GM18909 (cell line): ENCODE measurements around the gene JMY.
"Not testable (repeated sequence)": the region's sequence is repeated elsewhere in the genome, so short reads cannot be mapped to it uniquely, and the experiment has no call there.

ENCODE experiments used
- ATAC-seq: cut with Tn5 transposase; IDR thresholded peaks from one replicate; pipeline ENCODE4 v1.9.1; 2021; ENCODE audit warnings: mild to moderate bottlenecking; ENCODE audit not compliant: unreplicated experiment, poor library complexity

JMY gene

GRCh38 chr5:79236970-79237739, 1.2 kb downstream of the JMY start:
- peak; percentile 30 for ATAC-seq

- no peak for ATAC-seq
Observed at GRCh38 chr5:79237740-79238560, 2.0 kb downstream of the JMY start.

GRCh38 chr5:79240561-79240960, 4.6 kb downstream of the JMY start:
- ATAC-seq = no peak

- ATAC-seq = no peak
Observed at GRCh38 chr5:79241535-79241979, 5.6 kb downstream of the JMY start.

GRCh38 chr5:79242242-79243039, 6.5 kb downstream of the JMY start:
- ATAC-seq = no peak

GRCh38 chr5:79243224-79243623, 7.3 kb downstream of the JMY start:
- ATAC-seq = no peak

- ATAC-seq = not testable (repeated sequence)
Observed at GRCh38 chr5:79254067-79254466, 18.1 kb downstream of the JMY start.

GRCh38 chr5:79255786-79256557, 20.0 kb downstream of the JMY start:
- ATAC-seq = peak; percentile 57

GRCh38 chr5:79256563-79256962, 20.6 kb downstream of the JMY start:
- no peak for ATAC-seq

GRCh38 chr5:79257314-79257713, 21.4 kb downstream of the JMY start:
- no peak for ATAC-seq

- ATAC-seq = no peak
Observed at GRCh38 chr5:79258801-79259200, 22.9 kb downstream of the JMY start.

GRCh38 chr5:79259383-79259782, 23.5 kb downstream of the JMY start:
- no peak for ATAC-seq

- ATAC-seq = no peak
Observed at GRCh38 chr5:79259810-79260209, 23.9 kb downstream of the JMY start.

GRCh38 chr5:79261897-79262296, 26.0 kb downstream of the JMY start:
- ATAC-seq = no peak

- no peak for ATAC-seq
Observed at GRCh38 chr5:79263290-79263689, 27.4 kb downstream of the JMY start.

- ATAC-seq = no peak
Observed at GRCh38 chr5:79267180-79267579, 31.2 kb downstream of the JMY start.

- no peak for ATAC-seq
Observed at GRCh38 chr5:79269733-79270166, 33.8 kb downstream of the JMY start.

GRCh38 chr5:79273341-79273740, 37.4 kb downstream of the JMY start:
- no peak for ATAC-seq

- no peak for ATAC-seq
Observed at GRCh38 chr5:79284846-79285245, 48.9 kb downstream of the JMY start.

- no peak for ATAC-seq
Observed at GRCh38 chr5:79285285-79285684, 49.4 kb downstream of the JMY start.
